H1 (cell line): ENCODE data around the gene TC2N. TPM values are rescaled to one million over a fixed set of nuclear protein-coding genes. Genes with fewer than 3 reads are reported as not detected.

ENCODE experiments used
- CTCF ChIA-PET: fragments of 300-600 bp; sonication (Branson Sonifier 250); formaldehyde crosslinking; loops from one replicate; lab custom pipeline; 2021; ENCODE audit not compliant: partially characterized antibody; lab: Charles Lee
- POLR2A ChIA-PET: fragments of 300-600 bp; sonication (Branson Sonifier 250); formaldehyde crosslinking; loops from one replicate; lab custom pipeline; 2021; ENCODE audit warnings: inconsistent platforms; ENCODE audit not compliant: partially characterized antibody; lab: Charles Lee
- DNase-seq, 2 experiments: peaks; one replicate each; pipeline versions ENCODE4 v3.0.0 to v3.0.0-alpha.2; 2010 to 2022; ENCODE audit warnings: low spot score in 2 of 2, low read depth in 1 of 2, mixed read lengths in 1 of 2
- FAIRE-seq: peaks from 2 replicates; lab custom pipeline; 2011; peaks lifted over from hg19 to GRCh38; lab: Jason Lieb, UNC
- H2AFZ ChIP-seq: 2 replicates; pipeline ENCODE4 v1.8.1; 2012; ENCODE audit warnings: low read length, inconsistent platforms
- H2AK5ac ChIP-seq: 2 replicates; pipeline ENCODE4 v1.6.1; 2013; ENCODE audit warnings: low read depth, low read length
- H2BK120ac ChIP-seq: replicated peaks from 2 replicates; pipeline ENCODE3; 2013; ENCODE audit warnings: low read depth, low read length, inconsistent platforms
- H2BK12ac ChIP-seq: 2 replicates; pipeline ENCODE4 v1.6.1; 2013; ENCODE audit warnings: low read depth, low read length
- H2BK15ac ChIP-seq: 2 replicates; pipeline ENCODE4 v1.6.1; 2013; ENCODE audit warnings: low read length
- H2BK20ac ChIP-seq: 2 replicates; pipeline ENCODE4 v1.6.1; 2013; ENCODE audit warnings: low read length
- H2BK5ac ChIP-seq: 2 replicates; pipeline ENCODE4 v1.6.1; 2013; ENCODE audit warnings: low read depth, low read length
- H3K14ac ChIP-seq: 2 replicates; pipeline ENCODE4 v1.6.1; 2013; ENCODE audit warnings: inconsistent platforms; ENCODE audit not compliant: insufficient read length
- H3K18ac ChIP-seq: 2 replicates; pipeline ENCODE4 v1.6.1; 2013; ENCODE audit warnings: low read length; ENCODE audit errors: extremely low read depth
- H3K23ac ChIP-seq: 2 replicates; pipeline ENCODE4 v1.6.1; 2013; ENCODE audit warnings: inconsistent platforms; ENCODE audit not compliant: insufficient read length
- H3K23me2 ChIP-seq: 2 replicates; pipeline ENCODE4 v1.6.1; 2013; ENCODE audit warnings: low read depth, low read length
- H3K27ac ChIP-seq: 2 replicates; pipeline ENCODE4 v1.6.1; 2011; ENCODE audit warnings: low read depth, low read length, inconsistent platforms
- H3K27me3 ChIP-seq, 4 experiments: replicated peaks in 1 of 4; 1 replicate in 1 of 4; 2 replicates in 3 of 4; pipeline versions ENCODE4 v1.6.1 to v1.8.1; 2011 to 2013; ENCODE audit warnings: low read length in 3 of 4, mild to moderate bottlenecking in 3 of 4, inconsistent platforms in 2 of 4, mixed read lengths in 2 of 4, moderate library complexity in 1 of 4; ENCODE audit not compliant: control insufficient read depth in 3 of 4, insufficient read depth in 3 of 4; ENCODE audit errors: extremely low read depth in 1 of 4
- H3K36me3 ChIP-seq, 4 experiments: 2 replicates each; pipeline versions ENCODE4 v1.6.1 to v1.8.1; 2011 to 2013; ENCODE audit warnings: mild to moderate bottlenecking in 4 of 4, low read length in 3 of 4, moderate library complexity in 2 of 4, control low read depth in 1 of 4, inconsistent platforms in 1 of 4; ENCODE audit not compliant: insufficient read depth in 4 of 4, control insufficient read depth in 2 of 4
- H3K4ac ChIP-seq: replicated peaks from 2 replicates; pipeline ENCODE3; 2013; ENCODE audit warnings: low read length, low read depth, mixed read lengths, inconsistent platforms; ENCODE audit not compliant: insufficient read length
- H3K4me1 ChIP-seq, 4 experiments: replicated peaks in 1 of 4; 1 replicate in 1 of 4; 2 replicates in 3 of 4; pipeline versions ENCODE4 v1.6.1 to v1.8.1; 2011 to 2013; ENCODE audit warnings: low read length in 3 of 4, inconsistent platforms in 2 of 4, mixed read lengths in 1 of 4; ENCODE audit not compliant: insufficient read depth in 4 of 4, control insufficient read depth in 3 of 4
- H3K4me2 ChIP-seq, 2 experiments: 2 replicates each; pipeline versions ENCODE4 v1.6.1 to v1.8.1; 2011 to 2013; ENCODE audit warnings: low read depth in 2 of 2, low read length in 2 of 2, control low read depth in 1 of 2, inconsistent platforms in 1 of 2, mild to moderate bottlenecking in 1 of 2; ENCODE audit not compliant: insufficient read depth in 1 of 2
- H3K4me3 ChIP-seq, 4 experiments: fragments of 200-600, 300-600 bp in 1 of 4; sonication (generic), shearing (Covaris generic), sonication (Bioruptor Twin) in 1 of 4; 2 replicates each; pipeline versions ENCODE4 v1.5.1 to v1.8.1; 2011 to 2016; ENCODE audit warnings: low read length in 4 of 4, low read depth in 3 of 4, control low read depth in 2 of 4, inconsistent platforms in 2 of 4, mild to moderate bottlenecking in 2 of 4, mixed read lengths in 1 of 4, moderate library complexity in 1 of 4; ENCODE audit not compliant: insufficient read depth in 2 of 4; ENCODE audit errors: extremely low read depth in 1 of 4
- H3K56ac ChIP-seq: replicated peaks from 2 replicates; pipeline ENCODE3; 2013; ENCODE audit warnings: low read depth, mild to moderate bottlenecking, mixed read lengths, low read length, inconsistent platforms; ENCODE audit not compliant: insufficient read length
- H3K79me1 ChIP-seq: 2 replicates; pipeline ENCODE4 v1.6.1; 2013; ENCODE audit warnings: low read depth, low read length, control low read depth
- H3K79me2 ChIP-seq, 2 experiments: 2 replicates each; pipeline versions ENCODE4 v1.6.1 to v1.8.1; 2012 to 2013; ENCODE audit warnings: low read length in 2 of 2, mild to moderate bottlenecking in 2 of 2, inconsistent platforms in 1 of 2; ENCODE audit not compliant: insufficient read depth in 2 of 2, control insufficient read depth in 1 of 2
- H3K9ac ChIP-seq, 4 experiments: replicated peaks in 1 of 4; 1 replicate in 1 of 4; 2 replicates in 3 of 4; pipeline versions ENCODE4 v1.6.1 to v1.8.1; 2011 to 2013; ENCODE audit warnings: low read depth in 3 of 4, low read length in 3 of 4, control low read depth in 2 of 4, mild to moderate bottlenecking in 2 of 4, moderate library complexity in 2 of 4, inconsistent platforms in 1 of 4; ENCODE audit errors: extremely low read depth in 1 of 4
- H3K9me3 ChIP-seq, 2 experiments: 2 replicates each; pipeline versions ENCODE4 v1.6.1 to v1.8.1; 2012 to 2013; ENCODE audit warnings: mild to moderate bottlenecking in 2 of 2, moderate library complexity in 2 of 2, control low read depth in 1 of 2, inconsistent platforms in 1 of 2, low read depth in 1 of 2, low read length in 1 of 2, mixed read lengths in 1 of 2; ENCODE audit not compliant: insufficient read depth in 2 of 2
- H4K20me1 ChIP-seq, 2 experiments: replicated peaks in 1 of 2; 2 replicates each; pipeline versions ENCODE3 to v1.8.1; 2011 to 2013; ENCODE audit warnings: inconsistent platforms in 2 of 2, low read length in 2 of 2, mild to moderate bottlenecking in 1 of 2; ENCODE audit not compliant: insufficient read depth in 2 of 2, control insufficient read depth in 1 of 2
- H4K5ac ChIP-seq: 2 replicates; pipeline ENCODE4 v1.6.1; 2013; ENCODE audit warnings: low read length, low read depth, mixed read lengths, inconsistent platforms; ENCODE audit not compliant: insufficient read length
- H4K8ac ChIP-seq: 2 replicates; pipeline ENCODE4 v1.8.0; 2013; ENCODE audit warnings: mild to moderate bottlenecking, moderate library complexity, low read length, inconsistent platforms; ENCODE audit not compliant: insufficient read depth; ENCODE audit errors: extremely low read depth
- H4K91ac ChIP-seq: replicated peaks from 2 replicates; pipeline ENCODE3; 2013; ENCODE audit warnings: low read length, mixed read lengths, inconsistent platforms; ENCODE audit not compliant: insufficient read length
- WGBS, 2 experiments: shearing (Covaris generic) in 1 of 2; methylation state at CpG; one replicate each; pipeline versions ENCODE4 v1.1.6 to v1.1.7; 2013 to 2015; ENCODE audit warnings: low lambda C conversion rate in 2 of 2, mixed read lengths in 2 of 2, inconsistent platforms in 1 of 2, low coverage in 1 of 2, missing lambda C conversion rate in 1 of 2; ENCODE audit not compliant: insufficient replicate concordance in 2 of 2, insufficient coverage in 1 of 2, insufficient read length in 1 of 2; ENCODE audit errors: extremely low coverage in 1 of 2, missing lambda C conversion rate in 1 of 2; 5-methylcytosine and 5-hydroxymethylcytosine counted together
- polyA plus RNA-seq, 7 experiments: library from polyadenylated mRNA; depleted of rRNA in 3 of 7; stranded (reverse) in 5 of 7; unstranded in 2 of 7; fragments of >200 nt in 5 of 7; fragments of 200-250 nt in 2 of 7; gene quantifications; 1 replicate in 5 of 7; 2 replicates in 1 of 7; 4 replicates in 1 of 7; pipeline versions ENCODE4 v1.2.1 to v1.2.3, GENCODE V29; 2011 to 2013; ENCODE audit warnings: missing spikeins in 2 of 7, mixed read lengths in 2 of 7
- total RNA-seq: library from RNA; stranded (reverse); fragmentation: NEBNext Ultra II Directional; extraction: Animal tissue kit (Norgen Biotek cat#: 25700); gene quantifications from 2 replicates; pipeline ENCODE4 v1.2.1, GENCODE V29; 2021

TC2N gene
- total and polyA plus RNA-seq, 2 of the 8 experiments (the other 6 are each of a cell fraction or from before 2014, with no cell fraction given): 9.7 to 36.2 TPM

GRCh38 chr14:91903070-91903469 lies 35.7 kb upstream of the TC2N start:
- 69% methylated on average over 2 of the region's 2 CpGs; no CpG with 5 or more reads in 1 of the 2 experiments for WGBS, 2 experiments

More at GRCh38 chr14:91903070-91903469, 35.7 kb upstream of the TC2N start:
- Histone ChIP-seq H2BK15ac (no peak overlapping the region), H2BK120ac (no peak overlapping the region), H3K27ac (no peak overlapping the region), H2BK12ac (no peak overlapping the region), H3K14ac (no peak overlapping the region), H3K36me3 (no peaks in the 10 kb centered on the region), H2AK5ac (no peak overlapping the region), H3K79me2 (no peaks in the 10 kb centered on the region), H4K8ac (no peak overlapping the region), H3K18ac (no peak overlapping the region), H2BK5ac (no peak overlapping the region), H3K23ac (no peak overlapping the region), H2BK20ac (no peak overlapping the region), H2AFZ (no peak overlapping the region), H4K91ac (no peak overlapping the region), H3K4me3 (no peak overlapping the region), H4K20me1 (peaks cover 0 to 2% of the 10 kb centered on the region in 2 experiments), H3K9me3 (no peaks in the 10 kb centered on the region), H3K4ac (no peak overlapping the region), H4K5ac (no peak overlapping the region), H3K23me2 (no peaks in the 10 kb centered on the region), H3K56ac (no peak overlapping the region), H3K9ac (no peak overlapping the region), H3K4me1 (no peaks in the 10 kb centered on the region), H3K27me3 (peaks cover 0 to 1% (median 0%) of the 10 kb centered on the region in 4 experiments; a peak in 1 of 7 replicates), H3K79me1 (no peaks in the 10 kb centered on the region), H3K4me2 (no peak overlapping the region)
- POLR2A ChIA-PET: no interaction called here
- no peak for DNase-seq
- FAIRE-seq: no peak
- CTCF ChIA-PET: interaction anchor here (0.6 to 1.0 kb wide), 3 partner anchors 45 to 203 kb away, joined by 3 read pairs; no protein-coding TSS in a partner anchor
